ENCODE results near the gene AURKB. TPM values are rescaled to one million over a fixed set of nuclear protein-coding genes. Genes with fewer than 3 reads are reported as not detected.

Gene AURKB
- polyA plus RNA-seq, 1 donor: 12.9 TPM

- no peak for DNase-seq (ENCODE audit: low read depth)
These were observed 48.0 kb downstream of the AURKB start, which contains the start of gene VAMP2 for GRCh38 chr17:8162233-8162996. Gene VAMP2 (minus strand): TSS chr17:8162948. CDS start chr17:8162879, 69 bp downstream.

DNA sequence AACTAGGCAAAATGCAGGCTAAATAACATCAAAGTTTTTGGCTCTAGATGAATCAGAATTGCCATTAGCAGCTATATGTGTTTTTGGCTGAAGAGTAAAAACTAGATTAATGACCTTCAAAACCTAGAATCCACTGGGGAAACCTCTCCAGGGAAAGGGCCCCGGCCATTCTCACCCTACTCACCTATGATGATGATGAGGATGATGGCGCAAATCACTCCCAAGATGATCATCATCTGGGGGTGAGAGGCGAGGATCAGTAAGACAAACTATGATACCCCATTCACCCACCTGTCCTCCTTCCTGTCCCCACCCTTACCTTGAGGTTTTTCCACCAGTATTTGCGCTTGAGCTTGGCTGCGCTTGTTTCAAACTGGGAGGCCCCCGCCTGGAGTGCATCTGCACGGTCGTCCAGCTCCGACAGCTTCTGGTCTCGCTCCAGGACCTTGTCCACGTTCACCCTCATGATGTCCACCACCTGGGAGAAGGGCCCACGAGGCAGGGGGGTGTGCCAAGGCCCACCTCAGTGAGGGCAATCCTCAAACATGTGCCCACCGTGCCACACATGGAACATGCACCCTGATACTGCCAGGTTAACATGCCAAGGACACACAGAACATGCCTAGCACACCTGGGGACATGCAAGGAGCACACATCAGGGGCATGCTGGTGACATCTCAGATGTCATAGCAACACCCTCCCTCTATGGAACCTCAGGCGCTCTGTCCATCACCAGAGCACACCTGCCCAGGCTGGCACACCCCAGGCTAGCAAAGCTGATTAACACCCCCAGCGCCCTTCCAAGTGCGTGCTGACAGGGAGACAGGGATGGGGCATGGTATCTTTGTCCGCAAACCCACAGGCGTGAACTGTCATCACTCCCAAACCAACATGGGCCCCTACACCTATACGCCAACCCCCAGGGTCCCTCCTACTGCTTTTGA is 48.8 kb downstream of the AURKB start:
- no peak for DNase-seq (ENCODE audit: low read depth)

DNA sequence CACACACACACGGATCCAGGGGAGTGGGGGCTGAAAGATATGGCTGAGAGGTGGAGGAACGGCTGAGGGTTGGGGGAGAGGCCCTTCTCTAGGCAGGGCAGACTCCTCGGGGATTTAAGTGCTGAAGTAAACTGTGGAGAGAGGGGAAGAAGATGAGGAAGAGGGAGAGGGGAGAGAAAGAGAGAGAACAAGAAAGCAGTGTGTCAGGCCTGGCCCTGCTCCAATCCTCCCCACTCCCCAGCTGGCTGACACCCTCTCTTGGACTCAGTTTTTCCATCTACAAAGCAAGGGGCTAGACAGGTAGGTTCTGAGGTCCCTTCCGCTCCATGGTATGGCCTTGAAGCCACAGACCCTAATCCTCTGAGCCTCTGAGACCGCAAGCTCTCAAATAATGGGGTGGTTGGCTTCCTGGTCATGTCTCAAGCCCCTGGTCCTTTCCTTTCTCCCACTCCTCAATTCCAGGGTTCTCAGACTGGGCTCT is 49.6 kb downstream of the AURKB start:
- DNase-seq (ENCODE audit: low read depth): no peak

DNA sequence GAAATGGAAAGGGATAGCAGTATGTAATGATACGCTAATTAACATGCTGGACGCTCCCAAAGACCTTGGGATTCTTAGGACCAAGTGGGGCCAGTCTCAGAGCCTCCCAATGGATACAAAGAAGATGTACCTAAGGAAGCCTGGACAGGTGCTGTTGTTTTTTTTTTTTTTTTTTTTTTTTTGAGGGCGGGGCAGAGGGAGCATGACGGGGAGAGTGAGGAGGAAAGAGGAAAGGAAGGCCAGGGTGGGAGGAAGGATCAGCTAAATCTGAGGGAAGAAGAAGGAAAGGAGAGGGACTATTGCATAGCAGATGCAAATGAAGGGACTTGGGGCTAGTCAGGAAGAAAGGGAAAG is 50.2 kb downstream of the AURKB start:
- no peak for DNase-seq (ENCODE audit: low read depth)

DNA sequence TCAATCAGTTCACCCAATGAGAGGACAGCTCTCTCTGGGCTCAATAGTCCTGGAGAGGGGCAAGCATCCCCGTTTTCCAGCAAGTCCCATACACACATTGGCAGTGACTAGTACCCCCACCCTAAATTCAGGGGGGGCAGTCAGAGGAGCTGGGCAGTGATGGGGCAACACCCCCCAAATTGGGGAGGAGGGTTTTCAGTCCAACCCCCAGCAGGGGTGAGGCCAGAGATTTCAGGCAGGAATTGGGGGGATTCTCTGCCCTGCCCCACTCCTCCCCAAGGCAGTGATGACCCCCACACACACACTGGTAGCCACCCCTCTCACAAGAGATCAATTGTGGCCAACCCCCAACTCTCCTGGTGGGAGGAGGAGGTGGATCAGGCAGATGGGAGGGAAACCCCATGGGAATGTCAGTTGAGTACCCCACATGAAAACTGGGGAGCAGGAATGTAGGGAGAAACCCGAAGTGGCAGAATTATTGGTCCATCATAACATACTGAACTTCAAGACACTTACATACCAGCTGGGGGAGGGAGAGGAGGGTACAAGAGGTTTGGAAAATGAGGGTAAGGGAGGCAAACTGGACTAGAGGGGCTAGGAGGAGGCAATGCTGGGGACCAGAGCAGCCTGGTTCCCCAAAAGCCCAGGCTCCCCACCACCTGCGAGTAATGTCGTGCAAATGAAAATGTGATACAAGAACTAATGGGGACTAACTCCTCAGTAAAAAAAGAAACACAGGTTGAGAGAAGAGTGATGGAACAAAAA is 50.7 kb downstream of the AURKB start:
- no peak for DNase-seq (ENCODE audit: low read depth)

DNA sequence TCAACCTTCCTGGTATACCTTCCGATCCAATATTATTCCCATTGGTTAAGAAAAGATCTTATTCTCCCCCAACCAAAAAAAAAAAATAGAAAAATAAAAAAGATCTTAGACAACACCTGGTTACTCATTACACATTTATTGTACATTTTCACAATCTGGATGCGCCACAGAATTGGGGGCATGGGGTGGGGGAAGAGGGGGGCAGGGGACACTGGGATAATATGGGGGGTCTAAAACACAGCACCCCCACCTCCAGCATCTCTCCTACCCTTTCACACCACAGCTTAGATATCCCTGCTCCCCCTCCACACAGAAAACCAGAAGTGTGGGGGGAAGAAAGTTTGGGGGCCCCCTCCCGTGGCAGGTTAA is 51.4 kb downstream of the AURKB start:
- DNase-seq (ENCODE audit: low read depth): no peak

GRCh38 chr17:8158267-8159031 is 51.9 kb downstream of the AURKB start:
- no peak for DNase-seq (ENCODE audit: low read depth)

DNA sequence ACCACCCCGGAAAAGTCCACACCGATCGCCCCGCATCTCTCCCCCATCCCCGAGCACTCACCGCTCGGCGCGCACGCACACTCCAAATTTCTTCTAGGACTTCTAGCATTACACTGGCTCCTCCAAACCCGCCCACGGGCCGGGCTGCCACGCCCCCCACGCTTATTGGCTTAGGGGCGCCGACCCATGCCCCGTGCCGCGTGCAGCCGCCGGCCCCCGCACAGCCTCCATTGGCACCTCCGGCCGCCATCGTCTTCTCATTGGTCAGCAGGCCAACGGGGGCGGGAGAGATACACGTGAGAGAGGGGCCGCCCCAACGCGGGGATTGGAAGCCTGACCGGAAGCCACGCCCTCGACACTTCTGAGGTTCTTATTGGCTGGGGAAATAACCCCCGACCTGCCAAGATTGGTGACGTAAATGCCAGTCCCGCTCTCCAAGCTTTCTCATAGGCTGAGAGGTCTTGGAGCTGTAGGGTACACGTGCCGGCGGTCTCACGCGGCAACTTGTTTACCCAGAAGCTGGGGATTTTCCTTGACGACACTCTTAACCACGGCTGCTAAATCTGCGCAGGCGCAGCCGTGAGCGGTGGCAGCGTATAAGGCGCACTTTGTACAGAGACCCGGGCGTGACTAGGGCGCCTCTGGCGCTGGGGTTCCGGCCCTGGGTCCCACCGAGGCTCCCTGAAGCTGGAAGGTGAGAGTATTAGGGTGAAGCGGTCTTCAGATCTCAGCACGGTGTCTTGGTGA is 54.0 kb downstream of the AURKB start:
- peak; percentile 100 for DNase-seq (ENCODE audit: low read depth)

GRCh38 chr17:8155996-8156245 is 54.5 kb downstream of the AURKB start:
- DNase-seq (ENCODE audit: low read depth): no peak

- DNase-seq (ENCODE audit: low read depth): no peak
These were observed 55.0 kb downstream of the AURKB start for GRCh38 chr17:8155231-8155995.

Other genes starting within 250 kb of the AURKB start
- gene GUCY2D, start 208.0 kb downstream of the AURKB start, polyA plus RNA-seq (ENCODE audit: insufficient read length): not detected
- 0.59 TPM for gene ALOX15B, start 171.5 kb downstream of the AURKB start, polyA plus RNA-seq (ENCODE audit: insufficient read length)
- not detected for gene ALOX12B, start 122.9 kb downstream of the AURKB start, polyA plus RNA-seq (ENCODE audit: insufficient read length)
- gene ALOXE3, start 92.1 kb downstream of the AURKB start, polyA plus RNA-seq (ENCODE audit: insufficient read length): not detected
- gene HES7, start 86.5 kb downstream of the AURKB start, polyA plus RNA-seq (ENCODE audit: insufficient read length): 0.08 TPM
- 59.2 TPM for gene PER1, start 58.2 kb downstream of the AURKB start, polyA plus RNA-seq (ENCODE audit: insufficient read length)
- gene VAMP2, start 47.6 kb downstream of the AURKB start, polyA plus RNA-seq (ENCODE audit: insufficient read length): 61.9 TPM
- gene TMEM107, start 34.2 kb downstream of the AURKB start, polyA plus RNA-seq (ENCODE audit: insufficient read length): 5.7 TPM
- 4.9 TPM for gene BORCS6, start 20.4 kb downstream of the AURKB start, polyA plus RNA-seq (ENCODE audit: insufficient read length)
- 10.9 TPM for gene CTC1, start 37.5 kb upstream of the AURKB start, polyA plus RNA-seq (ENCODE audit: insufficient read length)
- 20.8 TPM for gene PFAS, start 38.7 kb upstream of the AURKB start, polyA plus RNA-seq (ENCODE audit: insufficient read length)
- 18.8 TPM for gene RANGRF, start 78.1 kb upstream of the AURKB start, polyA plus RNA-seq (ENCODE audit: insufficient read length)
- 1.6 TPM for gene SLC25A35, start 84.8 kb upstream of the AURKB start, polyA plus RNA-seq (ENCODE audit: insufficient read length)
- 12.4 TPM for gene ARHGEF15, start 99.7 kb upstream of the AURKB start, polyA plus RNA-seq (ENCODE audit: insufficient read length)
- gene ODF4, start 129.3 kb upstream of the AURKB start, polyA plus RNA-seq (ENCODE audit: insufficient read length): not detected
- gene RPL26, start 172.6 kb upstream of the AURKB start, polyA plus RNA-seq (ENCODE audit: insufficient read length): 3,446 TPM
- not detected for gene RNF222, start 187.3 kb upstream of the AURKB start, polyA plus RNA-seq (ENCODE audit: insufficient read length)
- 46.5 TPM for gene NDEL1, start 225.3 kb upstream of the AURKB start, polyA plus RNA-seq (ENCODE audit: insufficient read length)

Measured in forelimb muscle (tissue), 1 donor.